SK-N-MC (cell line): Measurements from ENCODE around the gene ADRB1.

Experiments used
- EZH2 ChIP-seq: fragments of 200-600 bp; sonication (generic); IDR thresholded peaks from one replicate; pipeline ENCODE4 v1.6.1; 2017; ENCODE audit warnings: antibody characterized with exemption
- POLR2AphosphoS5 ChIP-seq: IDR thresholded peaks from 2 replicates; pipeline ENCODE4 v1.6.1; 2012; ENCODE audit warnings: mild to moderate bottlenecking, low read depth, low read length, borderline replicate concordance

DNA sequence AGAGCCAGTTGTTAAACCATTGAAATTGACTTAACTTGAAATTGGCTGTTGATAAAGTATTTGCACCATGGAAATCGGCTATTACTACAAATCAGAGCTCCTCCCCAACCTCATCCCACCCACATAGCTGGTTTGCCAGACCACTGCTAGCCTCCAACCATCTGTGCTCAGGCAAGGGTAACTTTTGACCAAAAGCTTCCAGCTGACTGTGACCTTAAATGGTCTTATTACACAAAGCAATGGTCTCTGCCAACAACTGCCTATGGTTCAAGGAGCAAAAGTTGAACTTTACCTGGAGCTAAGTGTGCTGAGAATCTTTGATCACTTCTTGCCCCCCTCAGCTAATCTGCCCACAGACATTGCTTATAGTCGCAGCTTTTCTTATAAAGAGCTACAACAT, 48.5 kb upstream of the ADRB1 start:
- TF ChIP-seq EZH2, result no peak
- TF ChIP-seq POLR2AphosphoS5, result no peak
